ES-I3 (cell line): ENCODE results near the gene KERA.

ENCODE experiments used
- H3K36me3 ChIP-seq: 2 replicates; pipeline ENCODE4 v1.6.1; 2013; ENCODE audit warnings: mild to moderate bottlenecking, low read length, control low read depth, moderate library complexity; ENCODE audit not compliant: insufficient read depth
- H3K4me1 ChIP-seq: 2 replicates; pipeline ENCODE4 v1.6.1; 2013; ENCODE audit warnings: mild to moderate bottlenecking, control low read depth, low read length; ENCODE audit not compliant: insufficient read depth
- H3K9ac ChIP-seq: 2 replicates; pipeline ENCODE4 v1.6.1; 2013; ENCODE audit warnings: low read depth, mild to moderate bottlenecking, low read length, moderate library complexity
- H3K9me3 ChIP-seq: 2 replicates; pipeline ENCODE4 v1.6.1; 2013; ENCODE audit warnings: mild to moderate bottlenecking, low read length, moderate library complexity; ENCODE audit not compliant: control insufficient read depth, insufficient read depth

KERA gene

GRCh38 chr12:91056488-91056887 is 1.3 kb downstream of the KERA start:
- H3K36me3 ChIP-seq, result no peaks in the 10 kb centered on the region
- no peaks in the 10 kb centered on the region for H3K4me1 ChIP-seq
- H3K9me3 ChIP-seq, result no peaks in the 10 kb centered on the region
- no peak overlapping the region for H3K9ac ChIP-seq

- Histone ChIP-seq H3K9ac (no peak overlapping the region), H3K9me3 (no peaks in the 10 kb centered on the region), H3K36me3 (no peaks in the 10 kb centered on the region), H3K4me1 (no peaks in the 10 kb centered on the region)
Measured at GRCh38 chr12:91055976-91056375, 1.8 kb downstream of the KERA start.

GRCh38 chr12:91053951-91054715 is 3.7 kb downstream of the KERA start:
- Histone ChIP-seq H3K9ac (no peak overlapping the region), H3K4me1 (no peaks in the 10 kb centered on the region), H3K9me3 (no peaks in the 10 kb centered on the region), H3K36me3 (no peaks in the 10 kb centered on the region)

- H3K4me1 ChIP-seq, result no peaks in the 10 kb centered on the region
- no peaks in the 10 kb centered on the region for H3K9me3 ChIP-seq
- no peak overlapping the region for H3K9ac ChIP-seq
- H3K36me3 ChIP-seq, result no peaks in the 10 kb centered on the region
Measured at GRCh38 chr12:91052026-91052425, 5.8 kb downstream of the KERA start.

- no peaks in the 10 kb centered on the region for H3K36me3 ChIP-seq
- no peaks in the 10 kb centered on the region for H3K4me1 ChIP-seq
- no peaks in the 10 kb centered on the region for H3K9me3 ChIP-seq
- H3K9ac ChIP-seq, result no peak overlapping the region
Measured at GRCh38 chr12:91044586-91044985, 13.2 kb downstream of the KERA start.

GRCh38 chr12:91043408-91043807 is 14.4 kb downstream of the KERA start:
- Histone ChIP-seq H3K9ac (no peak overlapping the region), H3K9me3 (no peaks in the 10 kb centered on the region), H3K36me3 (no peaks in the 10 kb centered on the region), H3K4me1 (no peaks in the 10 kb centered on the region)

GRCh38 chr12:91040096-91040755 is 17.6 kb downstream of the KERA start:
- H3K9ac ChIP-seq, result no peak overlapping the region
- H3K9me3 ChIP-seq, result no peaks in the 10 kb centered on the region
- no peaks in the 10 kb centered on the region for H3K36me3 ChIP-seq
- no peaks in the 10 kb centered on the region for H3K4me1 ChIP-seq

- no peaks in the 10 kb centered on the region for H3K36me3 ChIP-seq
- no peak overlapping the region for H3K9ac ChIP-seq
- no peaks in the 10 kb centered on the region for H3K9me3 ChIP-seq
- no peaks in the 10 kb centered on the region for H3K4me1 ChIP-seq
Measured at GRCh38 chr12:91037276-91037675, 20.5 kb downstream of the KERA start.

GRCh38 chr12:91033251-91033650 is 24.6 kb downstream of the KERA start:
- no peaks in the 10 kb centered on the region for H3K4me1 ChIP-seq
- H3K36me3 ChIP-seq, result no peaks in the 10 kb centered on the region
- H3K9ac ChIP-seq, result no peak overlapping the region
- no peaks in the 10 kb centered on the region for H3K9me3 ChIP-seq

- Histone ChIP-seq H3K4me1 (no peaks in the 10 kb centered on the region), H3K36me3 (no peaks in the 10 kb centered on the region), H3K9me3 (no peaks in the 10 kb centered on the region), H3K9ac (no peak overlapping the region)
Measured at GRCh38 chr12:91023326-91024004, 34.4 kb downstream of the KERA start.

GRCh38 chr12:91021076-91021475 is 36.7 kb downstream of the KERA start:
- Histone ChIP-seq H3K36me3 (no peaks in the 10 kb centered on the region), H3K9me3 (no peaks in the 10 kb centered on the region), H3K4me1 (no peaks in the 10 kb centered on the region), H3K9ac (no peak overlapping the region)

- no peaks in the 10 kb centered on the region for H3K36me3 ChIP-seq
- no peaks in the 10 kb centered on the region for H3K9me3 ChIP-seq
- no peak overlapping the region for H3K9ac ChIP-seq
- no peaks in the 10 kb centered on the region for H3K4me1 ChIP-seq
Measured at GRCh38 chr12:91019455-91019854, 38.4 kb downstream of the KERA start.

- Histone ChIP-seq H3K9ac (no peak overlapping the region), H3K36me3 (no peaks in the 10 kb centered on the region), H3K4me1 (no peaks in the 10 kb centered on the region), H3K9me3 (no peaks in the 10 kb centered on the region)
Measured at GRCh38 chr12:91017511-91018263, 40.1 kb downstream of the KERA start.

- Histone ChIP-seq H3K9me3 (no peaks in the 10 kb centered on the region), H3K9ac (no peak overlapping the region), H3K4me1 (no peaks in the 10 kb centered on the region), H3K36me3 (no peaks in the 10 kb centered on the region)
Measured at GRCh38 chr12:91017043-91017442, 40.8 kb downstream of the KERA start.
